Measurements from ENCODE around the gene SUSD5.

- TF ChIP-seq CTCF (IDR thresholded peaks at IDR 0.05), result no peak
- TF ChIP-seq POLR2A (IDR thresholded peaks at IDR 0.05), result no peak
Observed at GRCh38 chr3:33173672-33174071, 44.9 kb downstream of the SUSD5 start.
